Activated effector memory CD4-positive, alpha-beta T cell treated with anti-CD3 and anti-CD28 coated beads, Interleukin-2, amount 50 U/mL, for 16 hours (primary cell): Measurements from ENCODE around the gene IKZF1.
A peak's percentile ranks its signal among the peaks of the same experiment; 100 is the strongest.

ENCODE experiments used
- DNase-seq: peaks from one replicate; pipeline ENCODE4 v3.0.0-alpha.2; 2020

IKZF1 gene

GRCh38 chr7:50284296-50284695 lies 20.2 kb upstream of the IKZF1 start:
- DNase-seq, result no peak

GRCh38 chr7:50285269-50285668 lies 19.2 kb upstream of the IKZF1 start:
- DNase-seq, result no peak

- DNase-seq, result no peak
Measured at GRCh38 chr7:50287129-50287528, 17.4 kb upstream of the IKZF1 start.

GRCh38 chr7:50292165-50292757 lies 12.3 kb upstream of the IKZF1 start:
- DNase-seq, result no peak

- DNase-seq, result no peak
Measured at GRCh38 chr7:50292763-50293162, 11.8 kb upstream of the IKZF1 start.

GRCh38 chr7:50293509-50294179 lies 10.9 kb upstream of the IKZF1 start:
- no peak for DNase-seq

- DNase-seq, result no peak
Measured at GRCh38 chr7:50295133-50295532, 9.4 kb upstream of the IKZF1 start.

- no peak for DNase-seq
Measured at GRCh38 chr7:50296799-50297198, 7.7 kb upstream of the IKZF1 start.

- DNase-seq, result no peak
Measured at GRCh38 chr7:50298811-50299562, 5.5 kb upstream of the IKZF1 start.

GRCh38 chr7:50300336-50300735 lies 4.2 kb upstream of the IKZF1 start:
- peak; percentile 57 for DNase-seq

GRCh38 chr7:50302486-50303334 lies 1.8 kb upstream of the IKZF1 start:
- DNase-seq, result peak; percentile 64

- peak; percentile 75 for DNase-seq
Measured at GRCh38 chr7:50303335-50304128, 984 bp upstream of the IKZF1 start.

GRCh38 chr7:50304911-50305582 lies 531 bp downstream of the IKZF1 start:
- peak; percentile 86 for DNase-seq

- peak; percentile 64 for DNase-seq
Measured at GRCh38 chr7:50305583-50306493, 1.3 kb downstream of the IKZF1 start.

GRCh38 chr7:50306494-50307367 lies 2.2 kb downstream of the IKZF1 start:
- no peak for DNase-seq

GRCh38 chr7:50307368-50308032 lies 3.0 kb downstream of the IKZF1 start:
- DNase-seq, result peak; percentile 86

GRCh38 chr7:50308203-50308531 lies 3.7 kb downstream of the IKZF1 start:
- DNase-seq, result no peak

- peak; percentile 75 for DNase-seq
Measured at GRCh38 chr7:50308532-50309385, 4.2 kb downstream of the IKZF1 start.
